B cell (primary cell): ENCODE results near the gene GRHPR. TPM values are rescaled to one million over a fixed set of nuclear protein-coding genes. Genes with fewer than 3 reads are reported as not detected.
"Not testable (repeated sequence)": the region's sequence is repeated elsewhere in the genome, so short reads cannot be mapped to it uniquely, and the experiment has no call there.

ENCODE experiments used
- ATAC-seq: fragments of 200-7000 bp; cut with Tn5 transposase; one replicate; pipeline ENCODE4 v1.10.0; 2021; ENCODE audit warnings: low read depth, mild to moderate bottlenecking, moderate number of reproducible peaks, moderate library complexity
- CTCF ChIA-PET: fragments of 350-600 bp; sonication (Branson Sonifier 250); formaldehyde crosslinking; loops from one replicate; lab custom pipeline; 2021; ENCODE audit warnings: antibody characterized with exemption, inconsistent platforms; lab: Charles Lee
- POLR2A ChIA-PET: fragments of 350-600 bp; sonication (Branson Sonifier 250); formaldehyde crosslinking; loops from one replicate; lab custom pipeline; 2021; ENCODE audit warnings: antibody characterized with exemption; lab: Charles Lee
- DNase-seq: peaks from one replicate; pipeline ENCODE4 v3.0.0; 2013
- H2AFZ ChIP-seq: 2 replicates; pipeline ENCODE4 v1.6.1; 2012; ENCODE audit warnings: mild to moderate bottlenecking, low read depth, low read length; ENCODE audit not compliant: insufficient read depth, poor library complexity, severe bottlenecking
- H3K27ac ChIP-seq, 2 donors: 1 replicate in 1 of 2; 2 replicates in 1 of 2; pipeline ENCODE4 v1.5.1; 2012 to 2013; ENCODE audit warnings: low read length in 2 of 2, mild to moderate bottlenecking in 2 of 2, moderate library complexity in 1 of 2
- H3K27me3 ChIP-seq, 4 experiments: fragments of 200-600 bp in 1 of 4; sonication (generic) in 1 of 4; replicated peaks in 1 of 4; 1 replicate in 2 of 4; 2 replicates in 2 of 4; pipeline versions ENCODE4 v1.6.1 to v1.7.0; 2013 to 2016; ENCODE audit warnings: low read length in 3 of 4, mild to moderate bottlenecking in 2 of 4, mixed read lengths in 1 of 4, moderate library complexity in 1 of 4; ENCODE audit not compliant: insufficient read depth in 4 of 4, control insufficient read depth in 3 of 4; ENCODE audit errors: control extremely low read depth in 1 of 4
- H3K36me3 ChIP-seq, 2 experiments: replicated peaks in 1 of 2; 1 replicate in 1 of 2; 2 replicates in 1 of 2; pipeline versions ENCODE4 v1.6.1 to v1.7.1; 2013; ENCODE audit warnings: low read length in 1 of 2; ENCODE audit not compliant: insufficient read depth in 2 of 2, control insufficient read depth in 1 of 2; ENCODE audit errors: control extremely low read depth in 1 of 2, extremely low read depth in 1 of 2
- H3K4me1 ChIP-seq, 2 donors: fragments of 200-600 bp in 1 of 2; sonication (generic) in 1 of 2; 1 replicate in 1 of 2; 2 replicates in 1 of 2; pipeline versions ENCODE4 v1.5.1 to v1.6.1; 2013 to 2017; ENCODE audit warnings: low read length in 2 of 2; ENCODE audit not compliant: control insufficient read depth in 2 of 2, insufficient read depth in 2 of 2
- H3K4me2 ChIP-seq: replicated peaks from 2 replicates; pipeline ENCODE3; 2012; ENCODE audit warnings: mild to moderate bottlenecking, low read depth, low read length; ENCODE audit not compliant: poor library complexity, severe bottlenecking
- H3K4me3 ChIP-seq, 5 experiments: fragments of 200-600 bp in 1 of 5; sonication (generic) in 1 of 5; 1 replicate in 3 of 5; 2 replicates in 2 of 5; pipeline versions ENCODE4 v1.5.1 to v1.7.0; 2011 to 2016; ENCODE audit warnings: low read length in 4 of 5, mild to moderate bottlenecking in 4 of 5, low read depth in 2 of 5, control low read depth in 1 of 5, moderate library complexity in 1 of 5; ENCODE audit not compliant: insufficient read depth in 1 of 5; ENCODE audit errors: control extremely low read depth in 1 of 5, extremely low read depth in 1 of 5
- H3K79me2 ChIP-seq: fragments of 200-600 bp; sonication (generic); one replicate; pipeline ENCODE4 v1.6.0; 2016; ENCODE audit warnings: low read length; ENCODE audit not compliant: control insufficient read depth, insufficient read depth
- H3K9ac ChIP-seq: fragments of 200-600 bp; sonication (generic); 2 replicates; pipeline ENCODE4 v1.6.1; 2017; ENCODE audit warnings: mild to moderate bottlenecking, low read length, moderate library complexity
- H3K9me3 ChIP-seq, 3 donors: one replicate each; pipeline versions ENCODE4 v1.6.1 to v1.7.1; 2013; ENCODE audit warnings: low read length in 2 of 3; ENCODE audit not compliant: control insufficient read depth in 2 of 3, insufficient read depth in 1 of 3; ENCODE audit errors: control extremely low read depth in 1 of 3
- H4K20me1 ChIP-seq: 2 replicates; pipeline ENCODE4 v1.6.0; 2012; ENCODE audit warnings: mild to moderate bottlenecking, low read length; ENCODE audit not compliant: insufficient read depth, control insufficient read depth, poor library complexity, severe bottlenecking
- H3K27ac Mint-ChIP-seq: one replicate; pipeline ENCODE4 v1.8.0; 2021; ENCODE audit warnings: mixed read lengths
- H3K27me3 Mint-ChIP-seq: one replicate; pipeline ENCODE4 v1.8.0; 2021; ENCODE audit warnings: mixed read lengths
- H3K4me1 Mint-ChIP-seq: one replicate; pipeline ENCODE4 v1.8.0; 2021; ENCODE audit warnings: mixed read lengths
- H3K4me3 Mint-ChIP-seq: one replicate; pipeline ENCODE4 v1.8.0; 2021; ENCODE audit warnings: mixed read lengths
- H3K9me3 Mint-ChIP-seq: one replicate; pipeline ENCODE4 v1.8.0; 2022; ENCODE audit warnings: mixed read lengths; ENCODE audit not compliant: insufficient read depth
- EZH2 ChIP-seq: IDR thresholded peaks from 2 replicates; pipeline ENCODE4 v1.6.1; 2012; ENCODE audit warnings: borderline replicate concordance, low read depth, mild to moderate bottlenecking, moderate library complexity, low read length; ENCODE audit not compliant: insufficient read depth, poor library complexity, severe bottlenecking
- WGBS: methylation state at CpG from one replicate; pipeline ENCODE4 v1.1.5; 2013; ENCODE audit warnings: missing lambda C conversion rate; ENCODE audit not compliant: insufficient coverage; 5-methylcytosine and 5-hydroxymethylcytosine counted together
- intact Hi-C: fragments of 100-400 bp; cut with micrococcal nuclease; formaldehyde crosslinking; loops from one replicate; pipeline ENCODE4 v1.10.0; 2022
- polyA plus RNA-seq: library from polyadenylated mRNA; depleted of rRNA; stranded (reverse); fragments of >200 nt; gene quantifications from 2 replicates; pipeline ENCODE4 v1.2.3, GENCODE V29; 2012
- total RNA-seq, 2 donors: library from RNA; stranded (reverse); fragments of 120-200 nt in 1 of 2; gene quantifications; 1 replicate in 1 of 2; 2 replicates in 1 of 2; pipeline versions ENCODE4 v1.2.3 to v1.2.4, GENCODE V29; 2013 to 2022
- TF ChIP-seq, protein P1 (sequence below): fragments of 200-600 bp; IDR thresholded peaks from one replicate; pipeline ENCODE4 v1.8.0; 2022; ENCODE audit warnings: antibody characterized with exemption, mild to moderate bottlenecking

GRHPR gene
- total and polyA plus RNA-seq, 2 donors (not counting 1 experiment from before 2014, with no cell fraction given) = 121 to 138 TPM

DNA sequence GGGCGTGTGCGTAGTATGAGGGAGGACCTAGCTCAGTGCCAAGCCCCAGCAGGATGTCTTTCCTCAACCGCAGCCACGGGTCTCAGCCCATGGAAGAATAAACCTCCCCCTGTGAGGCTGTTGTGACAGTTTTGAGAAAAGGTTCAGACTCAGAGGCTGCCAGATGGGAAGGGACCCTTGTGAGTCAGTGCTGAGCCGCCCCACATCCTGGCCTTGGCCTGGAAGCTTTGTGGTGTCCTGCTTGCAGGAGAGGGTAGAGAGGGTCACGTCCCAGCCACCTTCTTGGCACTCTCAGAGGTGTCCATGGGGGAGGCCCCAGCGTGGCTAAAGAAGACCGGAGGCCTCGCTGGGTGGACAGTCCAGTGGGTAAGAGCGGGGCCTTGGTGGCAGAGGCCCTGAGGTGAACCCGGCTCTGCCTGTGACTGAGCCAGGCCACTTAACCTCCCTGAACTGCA lies 2.8 kb downstream of the GRHPR start:
- no peak overlapping the region for H3K4me2 ChIP-seq
- no peak overlapping the region for H3K27ac Mint-ChIP-seq
- WGBS = 99% methylated on average over 6 of the region's 11 CpGs
- TF ChIP-seq, protein P1, sequence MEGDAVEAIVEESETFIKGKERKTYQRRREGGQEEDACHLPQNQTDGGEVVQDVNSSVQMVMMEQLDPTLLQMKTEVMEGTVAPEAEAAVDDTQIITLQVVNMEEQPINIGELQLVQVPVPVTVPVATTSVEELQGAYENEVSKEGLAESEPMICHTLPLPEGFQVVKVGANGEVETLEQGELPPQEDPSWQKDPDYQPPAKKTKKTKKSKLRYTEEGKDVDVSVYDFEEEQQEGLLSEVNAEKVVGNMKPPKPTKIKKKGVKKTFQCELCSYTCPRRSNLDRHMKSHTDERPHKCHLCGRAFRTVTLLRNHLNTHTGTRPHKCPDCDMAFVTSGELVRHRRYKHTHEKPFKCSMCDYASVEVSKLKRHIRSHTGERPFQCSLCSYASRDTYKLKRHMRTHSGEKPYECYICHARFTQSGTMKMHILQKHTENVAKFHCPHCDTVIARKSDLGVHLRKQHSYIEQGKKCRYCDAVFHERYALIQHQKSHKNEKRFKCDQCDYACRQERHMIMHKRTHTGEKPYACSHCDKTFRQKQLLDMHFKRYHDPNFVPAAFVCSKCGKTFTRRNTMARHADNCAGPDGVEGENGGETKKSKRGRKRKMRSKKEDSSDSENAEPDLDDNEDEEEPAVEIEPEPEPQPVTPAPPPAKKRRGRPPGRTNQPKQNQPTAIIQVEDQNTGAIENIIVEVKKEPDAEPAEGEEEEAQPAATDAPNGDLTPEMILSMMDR = no peak
- no peak for TF ChIP-seq EZH2
- H3K4me1 Mint-ChIP-seq = peaks cover 28% of the 10 kb centered on the region
- no peak overlapping the region for H2AFZ ChIP-seq
- H3K9ac ChIP-seq = no peak overlapping the region
- no peaks in the 10 kb centered on the region for H3K9me3 ChIP-seq
- ChIA-PET POLR2A (interaction anchor here (0.6 kb wide), 1 partner anchor 9 kb away, joined by 6 read pairs; no protein-coding TSS in a partner anchor), CTCF (interaction anchor here (1.7 kb wide), 1 partner anchor 15 kb away, joined by 8 read pairs; no protein-coding TSS in a partner anchor)
- H3K4me1 ChIP-seq = peaks cover 18 to 31% of the 10 kb centered on the region in 2 donors
- no peak overlapping the region for H3K27ac ChIP-seq
- intact Hi-C loops = no loop called here
- no peaks in the 10 kb centered on the region for H3K27me3 ChIP-seq
- ATAC-seq (no peak), DNase-seq (no peak)
- H4K20me1 ChIP-seq = peaks cover 12% of the 10 kb centered on the region
- H3K4me3 Mint-ChIP-seq = no peak overlapping the region
- peaks cover 48% of the 10 kb centered on the region for H3K79me2 ChIP-seq
- peaks cover 0 to 44% of the 10 kb centered on the region in 2 experiments for H3K36me3 ChIP-seq
- H3K27me3 Mint-ChIP-seq = no peaks in the 10 kb centered on the region
- H3K9me3 Mint-ChIP-seq = no peaks in the 10 kb centered on the region
- H3K4me3 ChIP-seq = no peak overlapping the region

DNA sequence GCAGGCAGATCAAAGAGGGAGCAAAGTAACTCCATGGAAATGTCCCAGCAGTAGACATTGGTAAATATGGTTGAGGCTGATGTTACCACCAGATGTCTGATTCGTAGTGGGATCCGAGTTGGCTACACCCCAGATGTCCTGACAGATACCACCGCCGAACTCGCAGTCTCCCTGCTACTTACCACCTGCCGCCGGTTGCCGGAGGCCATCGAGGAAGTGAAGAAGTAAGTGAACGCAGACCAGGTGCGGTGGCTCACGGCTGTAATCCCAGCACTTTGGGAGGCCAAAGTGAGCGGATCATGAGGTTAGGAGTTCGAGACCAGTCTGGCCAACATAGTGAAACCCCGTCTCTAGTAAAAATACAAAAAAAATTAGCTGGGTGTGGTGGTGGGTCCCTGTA lies 3.9 kb downstream of the GRHPR start:
- Histone ChIP-seq H4K20me1 (peaks cover 12% of the 10 kb centered on the region), H3K4me1 (peaks cover 19 to 37% of the 10 kb centered on the region in 2 donors), H3K36me3 (peaks cover 0 to 49% of the 10 kb centered on the region in 2 experiments), H3K79me2 (peaks cover 42% of the 10 kb centered on the region)
- H3K27ac ChIP-seq, H3K27ac Mint-ChIP-seq, H2AFZ ChIP-seq, H3K9me3 Mint-ChIP-seq, H3K9ac ChIP-seq, H3K27me3 ChIP-seq, H3K4me3 Mint-ChIP-seq, POLR2A ChIA-PET, H3K4me3 ChIP-seq, CTCF ChIA-PET, intact Hi-C loops, H3K4me2 ChIP-seq, ATAC-seq, H3K9me3 ChIP-seq, H3K27me3 Mint-ChIP-seq, DNase-seq: not testable (repeated sequence)
- WGBS = 91% methylated on average over 15 of the region's 15 CpGs
- peaks cover 29% of the 10 kb centered on the region for H3K4me1 Mint-ChIP-seq
